Daoy (cell line): ENCODE measurements around the gene GAS2L3. TPM values are rescaled to one million over a fixed set of nuclear protein-coding genes. Genes with fewer than 3 reads are reported as not detected.
"Not testable (repeated sequence)": the region's sequence is repeated elsewhere in the genome, so short reads cannot be mapped to it uniquely, and the experiment has no call there.

Source experiments
- DNase-seq: peaks from one replicate; pipeline ENCODE4 v3.0.0-alpha.2; 2015; ENCODE audit warnings: low read depth
- total RNA-seq: library from RNA; depleted of rRNA; stranded (reverse); fragments of >200 nt; shearing (Covaris generic); gene quantifications from 2 replicates; pipeline ENCODE4 v1.2.3, GENCODE V29; 2014

The GAS2L3 gene
- total RNA-seq, 1 experiment from 2014 or later: 38.0 TPM

GRCh38 chr12:100574187-100575074, 947 bp downstream of the GAS2L3 start:
- peak; percentile 56 for DNase-seq

- DNase-seq: peak; percentile 64
Measured at GRCh38 chr12:100576331-100577036, 3.0 kb downstream of the GAS2L3 start.

DNA sequence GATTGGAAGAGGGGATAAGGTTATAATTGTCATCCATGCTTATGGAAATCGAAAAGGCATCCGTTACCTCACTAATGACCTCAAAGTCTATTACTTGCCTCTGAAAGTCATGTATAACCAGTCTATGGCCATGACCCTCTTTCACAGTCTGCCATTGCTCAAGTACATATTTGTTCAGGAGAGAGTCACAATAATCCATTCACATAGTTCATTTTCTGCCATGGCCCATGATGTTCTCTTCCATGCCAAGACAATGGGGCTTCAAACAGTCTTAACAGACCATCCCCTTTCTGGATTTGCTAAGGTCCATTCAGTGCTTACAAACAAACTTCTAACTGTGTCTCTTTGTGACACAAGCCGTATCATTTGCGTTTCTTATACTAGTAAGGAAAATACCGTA, 5.4 kb downstream of the GAS2L3 start:
- no peak for DNase-seq

DNA sequence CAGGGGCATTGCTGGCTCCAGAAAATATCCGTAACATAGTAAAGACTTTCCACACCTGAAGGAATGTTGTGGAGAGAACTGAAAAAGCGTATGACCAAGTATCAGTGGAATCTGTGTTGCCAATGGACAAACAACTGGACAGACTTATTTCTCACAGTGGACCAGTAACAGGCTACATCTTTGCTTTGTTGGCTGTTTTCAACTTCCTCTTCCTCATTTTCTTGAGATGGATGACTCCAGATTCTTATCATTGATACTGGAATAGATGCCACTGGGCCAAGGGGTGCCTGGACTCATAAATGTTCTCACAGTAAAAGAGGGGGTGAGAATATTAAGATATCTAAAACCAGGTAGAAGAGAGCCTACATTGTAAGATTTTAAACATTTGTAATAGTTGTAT, 6.4 kb downstream of the GAS2L3 start:
- no peak for DNase-seq

DNA sequence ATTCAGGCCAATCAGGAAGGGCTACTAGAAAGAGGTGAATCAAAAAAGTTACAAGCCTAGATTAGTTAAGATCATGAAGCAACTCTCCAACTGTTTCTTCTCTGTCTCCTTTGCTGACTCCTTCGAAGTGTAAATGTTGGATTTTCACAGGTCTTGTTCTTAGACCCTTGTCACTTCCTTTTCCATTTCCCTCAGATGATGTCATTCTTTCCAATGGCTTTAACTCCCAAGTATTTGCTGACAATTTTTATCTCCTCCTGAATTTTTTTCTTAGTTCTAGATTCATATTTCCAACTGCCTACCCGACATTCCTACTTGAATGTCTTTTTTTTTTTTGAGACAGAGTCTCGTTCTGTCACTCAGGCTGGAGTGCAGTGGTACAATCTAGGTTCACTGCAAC, 10.8 kb downstream of the GAS2L3 start:
- no peak for DNase-seq

DNA sequence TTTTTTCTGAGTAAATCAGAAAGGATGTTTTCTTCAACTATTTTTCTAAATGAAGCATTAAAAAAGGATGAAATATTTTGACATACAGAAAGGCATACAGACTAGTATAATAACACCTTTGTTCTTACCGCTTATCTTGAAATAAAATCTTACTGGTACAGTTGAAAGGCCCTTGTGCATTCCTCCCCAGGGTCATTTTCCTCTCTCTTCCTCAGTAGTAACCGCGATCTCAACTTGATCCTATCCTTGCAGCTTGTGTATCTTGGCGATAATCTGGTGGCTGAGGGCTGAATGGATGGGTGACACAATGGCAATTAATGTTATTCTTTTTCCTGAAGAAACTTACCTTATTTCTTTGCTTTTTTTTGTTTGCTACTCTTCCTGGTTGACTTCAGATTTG, 18.5 kb downstream of the GAS2L3 start:
- no peak for DNase-seq

GRCh38 chr12:100593490-100593889, 20.0 kb downstream of the GAS2L3 start:
- no peak for DNase-seq

DNA sequence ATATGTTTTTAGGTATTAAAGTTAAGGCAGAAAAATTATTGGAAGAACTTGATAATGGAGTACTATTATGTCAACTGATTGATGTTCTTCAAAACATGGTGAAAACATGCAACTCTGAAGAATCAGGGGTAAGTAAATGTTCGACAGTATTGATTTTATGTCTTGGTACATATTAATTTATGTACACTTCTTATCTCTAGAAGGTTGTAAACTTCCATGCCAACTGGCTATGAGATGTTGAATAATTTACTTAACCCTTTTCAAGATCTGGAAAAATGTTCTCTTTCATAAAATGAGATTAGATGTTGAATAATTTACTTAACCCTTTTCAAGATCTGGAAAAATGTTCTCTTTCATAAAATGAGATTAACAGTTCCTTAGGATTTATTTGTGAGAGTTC, 28.1 kb downstream of the GAS2L3 start:
- no peak for DNase-seq

DNA sequence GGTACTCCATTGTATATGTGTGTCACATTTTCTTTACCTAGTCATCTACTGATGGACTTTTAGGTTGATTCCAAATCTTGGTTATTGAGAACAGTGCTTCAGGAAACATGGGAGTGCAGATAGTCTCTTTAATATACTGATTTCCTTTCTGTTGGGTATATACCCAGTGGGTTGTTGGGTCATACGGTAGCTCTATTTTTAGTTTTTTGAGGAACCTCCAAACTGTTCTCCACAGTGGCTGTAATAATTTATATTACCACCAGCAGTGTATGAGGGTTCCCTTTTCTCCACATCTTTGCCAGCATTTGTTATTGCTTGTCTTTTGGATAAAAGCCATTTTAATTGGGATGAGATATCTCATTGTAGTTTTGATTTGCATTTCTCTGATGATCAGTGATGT, 29.5 kb downstream of the GAS2L3 start:
- DNase-seq: not testable (repeated sequence)

DNA sequence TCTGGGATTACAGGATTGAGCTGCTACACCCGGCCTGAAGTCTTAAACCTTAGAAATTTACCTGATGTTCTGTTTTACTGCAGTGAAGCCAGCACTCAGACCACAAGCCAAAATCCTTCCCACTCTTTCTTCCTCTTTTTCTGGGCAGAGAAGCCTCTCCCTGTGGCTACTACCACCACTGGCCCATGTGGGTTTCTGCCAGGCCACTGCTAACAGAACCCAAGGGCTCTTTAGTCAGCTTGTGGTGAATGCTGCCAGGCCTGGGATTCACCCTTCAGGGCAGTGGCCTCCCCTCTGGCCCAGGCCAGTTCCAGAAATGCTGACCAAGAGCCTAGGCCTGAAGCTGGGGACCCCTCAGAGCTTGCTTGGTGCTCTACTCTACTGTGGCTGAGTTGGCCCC, 35.3 kb downstream of the GAS2L3 start:
- DNase-seq: no peak

DNA sequence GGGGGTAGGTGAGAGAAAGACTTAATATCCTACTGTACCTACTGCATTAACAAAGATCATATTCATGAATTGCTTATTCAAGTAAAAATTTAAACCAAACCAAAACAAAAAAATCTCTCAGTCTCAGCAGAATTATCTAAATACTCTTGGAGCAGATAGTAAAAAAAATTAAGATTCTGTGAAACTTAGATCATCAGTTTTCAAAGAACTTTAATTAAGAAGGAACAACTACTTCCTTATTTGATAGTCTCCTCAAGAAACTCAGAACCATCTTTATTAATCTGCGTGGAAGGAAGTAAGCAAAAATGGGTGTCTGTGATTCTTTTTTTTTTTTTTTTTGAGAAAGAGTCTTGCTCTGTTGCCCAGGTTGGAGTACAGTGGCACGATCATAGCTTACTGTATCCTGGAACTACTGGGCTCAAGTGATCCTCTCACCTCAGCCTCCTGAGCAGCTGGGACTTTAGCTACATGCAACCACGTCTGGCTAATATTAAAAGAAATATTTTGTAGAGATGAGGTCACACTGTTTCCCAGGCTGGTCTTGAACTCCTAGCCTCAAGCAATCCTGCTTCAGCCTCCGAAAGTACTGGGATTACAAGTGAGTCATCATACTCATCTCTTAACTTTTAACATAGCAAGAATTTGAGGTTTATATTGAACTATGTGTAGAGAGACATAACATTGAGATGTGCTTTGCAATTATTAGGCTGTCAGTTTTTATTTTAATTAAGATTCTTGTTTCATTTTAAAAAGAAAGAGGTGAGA, 37.4 kb downstream of the GAS2L3 start:
- DNase-seq: no peak

GRCh38 chr12:100612606-100613005, 39.1 kb downstream of the GAS2L3 start:
- no peak for DNase-seq

GRCh38 chr12:100624571-100624970, 51.1 kb downstream of the GAS2L3 start:
- DNase-seq: no peak

- no peak for DNase-seq
Measured at GRCh38 chr12:100632445-100632892, 59.0 kb downstream of the GAS2L3 start.

GRCh38 chr12:100633082-100633785, 59.8 kb downstream of the GAS2L3 start:
- not testable (repeated sequence) for DNase-seq

GRCh38 chr12:100643246-100643645, 69.8 kb downstream of the GAS2L3 start:
- DNase-seq: no peak

DNA sequence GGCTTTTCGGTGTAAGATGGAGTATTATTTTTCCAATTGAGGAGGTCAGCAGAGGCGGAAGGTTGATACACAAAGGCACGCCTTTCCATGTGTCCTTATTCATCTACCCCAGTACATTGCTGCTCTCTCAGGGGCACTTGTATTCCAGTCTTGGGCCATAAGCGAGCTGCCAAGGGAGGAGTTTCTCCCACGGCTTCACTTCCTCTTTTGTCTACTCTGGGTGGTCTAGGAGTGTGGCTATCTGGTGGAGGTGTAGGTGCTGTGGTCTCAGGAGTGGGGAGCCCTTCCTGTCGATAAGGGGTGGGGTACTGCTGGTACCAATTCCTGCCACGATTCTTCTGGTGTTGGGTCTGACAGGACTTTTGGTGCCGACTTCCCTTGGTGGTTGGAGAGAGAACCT, 73.4 kb downstream of the GAS2L3 start:
- DNase-seq: no peak

- DNase-seq: no peak
Measured at GRCh38 chr12:100651108-100651507, 77.6 kb downstream of the GAS2L3 start.

DNA sequence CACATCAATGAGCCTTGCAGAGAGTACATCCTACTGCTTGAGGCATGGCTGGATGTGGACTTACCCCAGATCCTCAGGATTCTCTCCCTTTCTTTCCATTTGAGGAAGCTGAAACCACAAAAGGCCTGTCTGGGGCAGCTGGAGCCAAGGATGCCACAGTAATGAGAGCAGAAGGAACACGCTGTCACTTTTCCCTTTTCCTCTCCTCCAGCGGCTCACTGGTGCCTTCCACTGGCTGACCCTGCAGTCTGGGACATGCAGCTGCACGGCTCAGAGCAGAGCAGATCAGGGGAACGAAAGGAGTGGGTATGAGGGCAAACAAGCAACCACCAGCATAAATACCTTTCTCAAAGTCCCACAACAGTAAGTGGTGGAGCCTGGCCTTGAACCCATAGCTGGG, 78.2 kb downstream of the GAS2L3 start:
- no peak for DNase-seq

- DNase-seq: no peak
Measured at GRCh38 chr12:100652488-100652887, 79.0 kb downstream of the GAS2L3 start.

DNA sequence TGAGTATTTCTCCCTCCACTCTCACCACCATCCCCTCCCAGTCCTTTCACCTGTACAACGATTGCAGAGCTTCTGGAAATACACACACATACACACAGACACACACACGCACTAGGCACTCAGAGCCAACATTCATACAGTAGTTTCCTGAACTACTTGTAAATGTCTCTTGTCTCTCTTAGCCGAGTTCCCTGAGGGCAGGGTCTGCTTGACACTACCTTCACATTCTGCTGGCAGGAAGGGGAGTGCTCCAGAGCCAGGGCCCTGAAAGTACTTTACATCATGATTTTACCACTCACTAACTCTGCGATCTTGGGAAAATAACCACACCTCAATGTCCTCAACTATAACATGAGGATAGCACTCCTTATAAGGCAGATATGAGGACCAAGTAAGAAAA, 82.7 kb downstream of the GAS2L3 start:
- no peak for DNase-seq

GRCh38 chr12:100656856-100657255, 83.4 kb downstream of the GAS2L3 start:
- DNase-seq: no peak
